Cardiac muscle cell (in vitro differentiated cells and primary cell): ENCODE data around the gene THOC1. TPM values are rescaled to one million over a fixed set of nuclear protein-coding genes. Genes with fewer than 3 reads are reported as not detected.

Experiments used
- DNase-seq, 2 donors: peaks; one replicate each; pipeline versions ENCODE4 v3.0.0 to v3.0.0-alpha.2; 2010 to 2017; ENCODE audit warnings: low read depth in 1 of 2, low spot score in 1 of 2
- H3K27ac ChIP-seq: fragments of 200-600 bp; sonication (generic); 2 replicates; pipeline ENCODE4 v1.5.1; 2016
- H3K27me3 ChIP-seq: fragments of 200-600 bp; sonication (generic); 2 replicates; pipeline ENCODE4 v1.6.0; 2016; ENCODE audit warnings: control low read depth
- H3K36me3 ChIP-seq: fragments of 200-600 bp; sonication (generic); 2 replicates; pipeline ENCODE4 v1.5.1; 2016; ENCODE audit warnings: control low read depth
- H3K4me1 ChIP-seq: fragments of 200-600 bp; sonication (generic); 2 replicates; pipeline ENCODE4 v1.8.1; 2017; ENCODE audit warnings: low read depth, mild to moderate bottlenecking, mixed run types
- H3K4me3 ChIP-seq: fragments of 200-600 bp; sonication (generic); 2 replicates; pipeline ENCODE4 v1.5.1; 2016; ENCODE audit warnings: mild to moderate bottlenecking
- H3K9me3 ChIP-seq: fragments of 200-600 bp; sonication (generic); 2 replicates; pipeline ENCODE4 v1.5.1; 2017; ENCODE audit warnings: low read depth, mild to moderate bottlenecking, control low read depth
- CTCF ChIP-seq: IDR thresholded peaks from 2 replicates; pipeline ENCODE4 v1.5.1; 2012; ENCODE audit warnings: low read depth, mild to moderate bottlenecking, low read length
- polyA plus RNA-seq: library from polyadenylated mRNA; unstranded; fragments of >200 nt; fragmentation: Nextera tagmentation; extraction: Ambion mirVana; gene quantifications from 2 replicates; pipeline ENCODE4 v1.2.1, GENCODE V29; 2016
- total RNA-seq: library from RNA; depleted of rRNA; stranded (reverse); fragments of >200 nt; gene quantifications from 2 replicates; pipeline ENCODE4 v1.2.3, GENCODE V29; 2016

The THOC1 gene
- total and polyA plus RNA-seq, 2 experiments from 2014 or later, result 46.2 to 88.5 TPM

GRCh38 chr18:228586-228985, 39.3 kb downstream of the THOC1 start:
- H3K27ac ChIP-seq, result no peak overlapping the region
- peaks cover 19% of the 10 kb centered on the region for H3K36me3 ChIP-seq
- no peaks in the 10 kb centered on the region for H3K27me3 ChIP-seq
- no peak for DNase-seq
- H3K4me3 ChIP-seq, result no peak overlapping the region
- no peak for TF ChIP-seq CTCF
- no peaks in the 10 kb centered on the region for H3K9me3 ChIP-seq
- H3K4me1 ChIP-seq, result no peaks in the 10 kb centered on the region

GRCh38 chr18:227902-228301, 39.9 kb downstream of the THOC1 start:
- no peak for DNase-seq
- H3K27ac ChIP-seq, result peak overlapping the region; percentile 51
- no peaks in the 10 kb centered on the region for H3K27me3 ChIP-seq
- H3K4me1 ChIP-seq, result no peaks in the 10 kb centered on the region
- no peaks in the 10 kb centered on the region for H3K9me3 ChIP-seq
- no peak overlapping the region for H3K4me3 ChIP-seq
- no peak for TF ChIP-seq CTCF
- H3K36me3 ChIP-seq, result peaks cover 26% of the 10 kb centered on the region

- DNase-seq, result no peak
- no peaks in the 10 kb centered on the region for H3K9me3 ChIP-seq
- H3K27me3 ChIP-seq, result no peaks in the 10 kb centered on the region
- H3K4me1 ChIP-seq, result no peaks in the 10 kb centered on the region
- TF ChIP-seq CTCF, result no peak
- H3K4me3 ChIP-seq, result no peak overlapping the region
- peak overlapping the region; percentile 51 for H3K27ac ChIP-seq
- peaks cover 30% of the 10 kb centered on the region for H3K36me3 ChIP-seq
Observed at GRCh38 chr18:227374-227773, 40.5 kb downstream of the THOC1 start.

GRCh38 chr18:225745-226144, 42.1 kb downstream of the THOC1 start:
- no peak for DNase-seq
- H3K27ac ChIP-seq, result no peak overlapping the region
- H3K27me3 ChIP-seq, result no peaks in the 10 kb centered on the region
- TF ChIP-seq CTCF, result no peak
- H3K4me3 ChIP-seq, result no peak overlapping the region
- no peaks in the 10 kb centered on the region for H3K4me1 ChIP-seq
- peaks cover 42% of the 10 kb centered on the region for H3K36me3 ChIP-seq
- no peaks in the 10 kb centered on the region for H3K9me3 ChIP-seq

- Histone ChIP-seq H3K36me3 (peaks cover 77% of the 10 kb centered on the region), H3K4me3 (no peak overlapping the region), H3K27ac (no peak overlapping the region), H3K4me1 (no peaks in the 10 kb centered on the region), H3K27me3 (no peaks in the 10 kb centered on the region), H3K9me3 (no peaks in the 10 kb centered on the region)
- DNase-seq, result no peak
- no peak for TF ChIP-seq CTCF
Observed at GRCh38 chr18:220708-221107, 47.1 kb downstream of the THOC1 start.
